Glutamatergic neuron (in vitro differentiated cells): ENCODE results near the gene FAAP100. TPM values are rescaled to one million over a fixed set of nuclear protein-coding genes. Genes with fewer than 3 reads are reported as not detected.

Source experiments
- DNase-seq: peaks from one replicate; pipeline ENCODE4 v3.0.0; 2022
- H3K27ac Mint-ChIP-seq: one replicate; pipeline ENCODE4 v1.8.0; 2020; ENCODE audit warnings: mild to moderate bottlenecking, mixed read lengths, inconsistent platforms; ENCODE audit not compliant: unreplicated experiment
- H3K27me3 Mint-ChIP-seq: one replicate; pipeline ENCODE4 v1.8.0; 2020; ENCODE audit warnings: mild to moderate bottlenecking, moderate library complexity, mixed read lengths, inconsistent platforms; ENCODE audit not compliant: unreplicated experiment
- H3K36me3 Mint-ChIP-seq: one replicate; pipeline ENCODE4 v1.8.0; 2020; ENCODE audit warnings: mild to moderate bottlenecking, mixed read lengths, inconsistent platforms; ENCODE audit not compliant: unreplicated experiment
- H3K4me1 Mint-ChIP-seq: one replicate; pipeline ENCODE4 v1.8.0; 2020; ENCODE audit warnings: mild to moderate bottlenecking, low read depth, mixed read lengths, inconsistent platforms; ENCODE audit not compliant: unreplicated experiment
- H3K4me3 Mint-ChIP-seq: one replicate; pipeline ENCODE4 v1.8.0; 2020; ENCODE audit warnings: mild to moderate bottlenecking, mixed read lengths, inconsistent platforms; ENCODE audit not compliant: unreplicated experiment
- H3K9me3 Mint-ChIP-seq: one replicate; pipeline ENCODE4 v1.8.0; 2020; ENCODE audit warnings: mild to moderate bottlenecking, moderate library complexity, mixed read lengths, inconsistent platforms; ENCODE audit not compliant: unreplicated experiment
- CTCF ChIP-seq: fragments of 200-600 bp; sonication (generic); IDR thresholded peaks from one replicate; pipeline ENCODE4 v1.5.0; 2021; ENCODE audit not compliant: partially characterized antibody, unreplicated experiment
- total RNA-seq: library from RNA; stranded (reverse); fragmentation: NEBNext Ultra II Directional; extraction: Animal tissue kit (Norgen Biotek cat#: 25700); gene quantifications from one replicate; pipeline ENCODE4 v1.2.1, GENCODE V29; 2021; ENCODE audit not compliant: unreplicated experiment

Gene FAAP100
- total RNA-seq, 1 donor from 2014 or later: 56.5 TPM

GRCh38 chr17:81550830-81551457, 1.2 kb downstream of the FAAP100 start:
- Mint-ChIP-seq H3K36me3 (no peaks in the 10 kb centered on the region), H3K9me3 (peaks cover 14% of the 10 kb centered on the region), H3K27me3 (peaks cover 13% of the 10 kb centered on the region), H3K27ac (peak overlapping the region; percentile 76), H3K4me3 (peak overlapping the region; percentile 92), H3K4me1 (peaks cover 10% of the 10 kb centered on the region)
- no peak for DNase-seq
- TF ChIP-seq CTCF: no peak

DNA sequence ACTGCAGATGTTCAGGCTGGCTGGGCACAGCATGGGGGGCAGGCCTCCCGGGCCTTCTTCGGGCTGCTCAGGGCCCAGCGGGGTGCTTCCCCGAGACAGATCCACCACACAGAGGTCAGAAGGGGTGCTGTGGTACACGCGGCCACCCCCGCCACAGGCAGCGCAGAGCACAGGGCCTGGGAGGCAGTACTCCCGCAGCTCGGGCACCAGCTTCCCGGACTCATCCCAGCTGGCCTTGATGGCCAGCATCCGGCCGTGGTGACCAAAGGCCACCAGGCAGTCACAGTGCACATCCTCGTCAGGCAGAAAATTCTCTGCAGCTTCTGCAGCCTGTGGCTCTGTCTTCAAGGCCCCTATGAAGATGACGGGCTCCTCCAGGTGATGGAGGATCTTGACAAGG, 1.9 kb downstream of the FAAP100 start:
- no peak for DNase-seq
- H3K27me3 Mint-ChIP-seq: peaks cover 13% of the 10 kb centered on the region
- TF ChIP-seq CTCF: no peak
- H3K9me3 Mint-ChIP-seq: peaks cover 14% of the 10 kb centered on the region
- H3K4me3 Mint-ChIP-seq: peak overlapping the region; percentile 46
- H3K36me3 Mint-ChIP-seq: no peaks in the 10 kb centered on the region
- peaks cover 10% of the 10 kb centered on the region for H3K4me1 Mint-ChIP-seq
- no peak overlapping the region for H3K27ac Mint-ChIP-seq

DNA sequence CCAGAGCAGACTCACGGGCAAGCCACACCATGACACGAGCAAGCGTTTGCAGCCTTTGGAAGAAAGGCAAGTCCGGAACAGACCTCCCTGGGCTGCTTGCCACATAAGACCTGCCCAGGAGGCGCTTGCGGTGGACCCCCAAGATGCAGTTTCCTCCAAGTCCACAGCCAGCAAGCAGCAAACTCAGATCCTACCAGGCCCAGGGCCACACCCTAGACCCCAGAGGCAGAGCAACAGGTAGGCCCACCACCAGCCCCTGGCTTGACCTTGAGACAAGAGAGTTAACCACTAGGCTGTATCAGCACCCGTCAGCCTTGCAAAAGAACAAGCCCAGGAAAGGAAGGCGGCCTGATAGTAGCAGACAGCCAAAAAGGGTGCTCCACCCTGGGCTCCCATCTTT, 2.3 kb downstream of the FAAP100 start:
- Mint-ChIP-seq H3K36me3 (no peaks in the 10 kb centered on the region), H3K27me3 (peaks cover 13% of the 10 kb centered on the region), H3K9me3 (peaks cover 14% of the 10 kb centered on the region), H3K4me1 (peaks cover 10% of the 10 kb centered on the region), H3K27ac (peak overlapping the region; percentile 48), H3K4me3 (no peak overlapping the region)
- no peak for DNase-seq
- TF ChIP-seq CTCF: no peak

GRCh38 chr17:81549031-81549557, 3.1 kb downstream of the FAAP100 start:
- Mint-ChIP-seq H3K9me3 (peaks cover 14% of the 10 kb centered on the region), H3K27me3 (peaks cover 10% of the 10 kb centered on the region), H3K36me3 (no peaks in the 10 kb centered on the region), H3K4me1 (peaks cover 10% of the 10 kb centered on the region), H3K27ac (no peak overlapping the region), H3K4me3 (no peak overlapping the region)
- no peak for DNase-seq
- no peak for TF ChIP-seq CTCF

DNA sequence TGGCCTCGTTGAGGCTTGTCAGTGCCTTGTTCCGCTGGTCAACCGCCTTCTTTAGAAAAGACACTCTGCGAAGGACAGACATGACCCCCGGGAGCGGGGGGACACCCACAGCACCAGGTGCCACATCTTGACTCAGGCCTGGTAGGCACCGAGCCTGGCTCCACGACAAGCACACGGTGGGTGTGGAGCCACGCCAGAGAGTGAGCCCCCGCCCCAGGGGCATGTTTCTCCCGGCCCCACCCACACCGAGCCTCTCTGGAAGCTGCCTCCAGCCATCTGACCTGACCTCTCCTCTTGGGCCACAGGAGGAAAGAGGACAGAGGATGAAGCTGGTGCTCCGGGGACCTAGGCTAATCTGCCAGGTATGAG, 4.6 kb downstream of the FAAP100 start:
- Mint-ChIP-seq H3K27ac (no peak overlapping the region), H3K27me3 (peaks cover 7% of the 10 kb centered on the region), H3K36me3 (no peaks in the 10 kb centered on the region), H3K9me3 (peaks cover 7% of the 10 kb centered on the region), H3K4me1 (peaks cover 2% of the 10 kb centered on the region), H3K4me3 (no peak overlapping the region)
- no peak for TF ChIP-seq CTCF
- DNase-seq: no peak
